Activated naive CD8-positive, alpha-beta T cell treated with anti-CD3 and anti-CD28 coated beads, Interleukin-2, amount 50 U/mL, for 24 hours (primary cell): ENCODE results near the gene DENND1A.

Experiments used
- ATAC-seq: fragments of 150-1000 bp; cut with Tn5 transposase; one replicate; pipeline ENCODE4 v1.10.0; 2021
- DNase-seq: peaks from one replicate; pipeline ENCODE4 v3.0.0; 2021
- H3K27ac Mint-ChIP-seq: one replicate; pipeline ENCODE4 v1.8.0; 2021; ENCODE audit warnings: mild to moderate bottlenecking, mixed read lengths
- H3K27me3 Mint-ChIP-seq: one replicate; pipeline ENCODE4 v1.8.0; 2021; ENCODE audit warnings: mixed read lengths
- H3K36me3 Mint-ChIP-seq: one replicate; pipeline ENCODE4 v1.8.0; 2021; ENCODE audit warnings: low read depth, mixed read lengths
- H3K4me1 Mint-ChIP-seq: one replicate; pipeline ENCODE4 v1.8.0; 2021; ENCODE audit warnings: mixed read lengths
- H3K4me3 Mint-ChIP-seq: one replicate; pipeline ENCODE4 v1.8.0; 2021; ENCODE audit warnings: mild to moderate bottlenecking, moderate library complexity, mixed read lengths
- H3K9me3 Mint-ChIP-seq: one replicate; pipeline ENCODE4 v1.8.0; 2021; ENCODE audit warnings: mixed read lengths

The DENND1A gene

GRCh38 chr9:123725389-123725788 is 204.5 kb downstream of the DENND1A start:
- H3K4me3 Mint-ChIP-seq: no peak overlapping the region
- peaks cover 5% of the 10 kb centered on the region for H3K4me1 Mint-ChIP-seq
- H3K36me3 Mint-ChIP-seq: peaks cover 53% of the 10 kb centered on the region
- H3K9me3 Mint-ChIP-seq: peaks cover 31% of the 10 kb centered on the region
- H3K27ac Mint-ChIP-seq: no peak overlapping the region
- no peak for DNase-seq
- no peak for ATAC-seq
- H3K27me3 Mint-ChIP-seq: no peaks in the 10 kb centered on the region

- Mint-ChIP-seq H3K9me3 (peaks cover 33% of the 10 kb centered on the region), H3K4me3 (no peak overlapping the region), H3K4me1 (peaks cover 5% of the 10 kb centered on the region), H3K27ac (no peak overlapping the region), H3K36me3 (peaks cover 57% of the 10 kb centered on the region), H3K27me3 (no peaks in the 10 kb centered on the region)
- ATAC-seq (no peak), DNase-seq (no peak)
Observed at GRCh38 chr9:123724211-123724796, 205.6 kb downstream of the DENND1A start.

GRCh38 chr9:123723135-123723875 is 206.6 kb downstream of the DENND1A start:
- ATAC-seq (no peak), DNase-seq (no peak)
- H3K27ac Mint-ChIP-seq: no peak overlapping the region
- H3K4me3 Mint-ChIP-seq: no peak overlapping the region
- peaks cover 58% of the 10 kb centered on the region for H3K36me3 Mint-ChIP-seq
- peaks cover 5% of the 10 kb centered on the region for H3K4me1 Mint-ChIP-seq
- H3K27me3 Mint-ChIP-seq: no peaks in the 10 kb centered on the region
- peaks cover 37% of the 10 kb centered on the region for H3K9me3 Mint-ChIP-seq

GRCh38 chr9:123722378-123722777 is 207.5 kb downstream of the DENND1A start:
- Mint-ChIP-seq H3K4me1 (peaks cover 7% of the 10 kb centered on the region), H3K9me3 (peaks cover 37% of the 10 kb centered on the region), H3K27me3 (no peaks in the 10 kb centered on the region), H3K4me3 (no peak overlapping the region), H3K36me3 (peaks cover 58% of the 10 kb centered on the region), H3K27ac (no peak overlapping the region)
- no peak for ATAC-seq
- DNase-seq: no peak

- no peak for ATAC-seq
Observed at GRCh38 chr9:123718188-123718587, 211.7 kb downstream of the DENND1A start.

GRCh38 chr9:123717581-123718175 is 212.2 kb downstream of the DENND1A start:
- DNase-seq (no peak), ATAC-seq (no peak)
- Mint-ChIP-seq H3K4me3 (no peak overlapping the region), H3K27me3 (no peaks in the 10 kb centered on the region), H3K4me1 (peaks cover 13% of the 10 kb centered on the region), H3K36me3 (peaks cover 35% of the 10 kb centered on the region), H3K27ac (no peak overlapping the region), H3K9me3 (peaks cover 22% of the 10 kb centered on the region)

More at GRCh38 chr9:123718188-123718587, 211.7 kb downstream of the DENND1A start:
- H3K27ac Mint-ChIP-seq: no peak overlapping the region
- H3K4me3 Mint-ChIP-seq: no peak overlapping the region
- H3K4me1 Mint-ChIP-seq: peaks cover 13% of the 10 kb centered on the region
- peaks cover 27% of the 10 kb centered on the region for H3K9me3 Mint-ChIP-seq
- no peaks in the 10 kb centered on the region for H3K27me3 Mint-ChIP-seq
- H3K36me3 Mint-ChIP-seq: peaks cover 40% of the 10 kb centered on the region
- no peak for DNase-seq

GRCh38 chr9:123716339-123716945 is 213.5 kb downstream of the DENND1A start:
- Mint-ChIP-seq H3K4me1 (peaks cover 13% of the 10 kb centered on the region), H3K9me3 (peaks cover 10% of the 10 kb centered on the region), H3K4me3 (no peak overlapping the region), H3K27ac (no peak overlapping the region), H3K36me3 (peaks cover 28% of the 10 kb centered on the region), H3K27me3 (no peaks in the 10 kb centered on the region)
- no peak for DNase-seq
- ATAC-seq: no peak

- H3K27me3 Mint-ChIP-seq: no peaks in the 10 kb centered on the region
- DNase-seq (no peak), ATAC-seq (no peak)
- H3K36me3 Mint-ChIP-seq: peaks cover 16% of the 10 kb centered on the region
- no peak overlapping the region for H3K4me3 Mint-ChIP-seq
- no peak overlapping the region for H3K27ac Mint-ChIP-seq
- H3K4me1 Mint-ChIP-seq: peaks cover 13% of the 10 kb centered on the region
- H3K9me3 Mint-ChIP-seq: peaks cover 5% of the 10 kb centered on the region
Observed at GRCh38 chr9:123715258-123715657, 214.7 kb downstream of the DENND1A start.

- H3K27ac Mint-ChIP-seq: no peak overlapping the region
- DNase-seq (no peak), ATAC-seq (no peak)
- peaks cover 5% of the 10 kb centered on the region for H3K36me3 Mint-ChIP-seq
- no peaks in the 10 kb centered on the region for H3K9me3 Mint-ChIP-seq
- H3K27me3 Mint-ChIP-seq: no peaks in the 10 kb centered on the region
- peaks cover 13% of the 10 kb centered on the region for H3K4me1 Mint-ChIP-seq
- no peak overlapping the region for H3K4me3 Mint-ChIP-seq
Observed at GRCh38 chr9:123713282-123713681, 216.6 kb downstream of the DENND1A start.

GRCh38 chr9:123712399-123712798 is 217.5 kb downstream of the DENND1A start:
- no peak overlapping the region for H3K27ac Mint-ChIP-seq
- H3K4me3 Mint-ChIP-seq: no peak overlapping the region
- peaks cover 3% of the 10 kb centered on the region for H3K9me3 Mint-ChIP-seq
- peaks cover 11% of the 10 kb centered on the region for H3K4me1 Mint-ChIP-seq
- peaks cover 7% of the 10 kb centered on the region for H3K36me3 Mint-ChIP-seq
- H3K27me3 Mint-ChIP-seq: no peaks in the 10 kb centered on the region
- DNase-seq (no peak), ATAC-seq (no peak)

GRCh38 chr9:123710299-123710698 is 219.6 kb downstream of the DENND1A start:
- H3K4me3 Mint-ChIP-seq: no peak overlapping the region
- ATAC-seq (no peak), DNase-seq (no peak)
- peaks cover 14% of the 10 kb centered on the region for H3K36me3 Mint-ChIP-seq
- peaks cover 14% of the 10 kb centered on the region for H3K9me3 Mint-ChIP-seq
- H3K27ac Mint-ChIP-seq: no peak overlapping the region
- no peaks in the 10 kb centered on the region for H3K27me3 Mint-ChIP-seq
- H3K4me1 Mint-ChIP-seq: peaks cover 2% of the 10 kb centered on the region

- H3K27me3 Mint-ChIP-seq: no peaks in the 10 kb centered on the region
- DNase-seq (no peak), ATAC-seq (no peak)
- peaks cover 28% of the 10 kb centered on the region for H3K9me3 Mint-ChIP-seq
- H3K27ac Mint-ChIP-seq: no peak overlapping the region
- H3K36me3 Mint-ChIP-seq: peaks cover 41% of the 10 kb centered on the region
- no peak overlapping the region for H3K4me3 Mint-ChIP-seq
- H3K4me1 Mint-ChIP-seq: no peaks in the 10 kb centered on the region
Observed at GRCh38 chr9:123702483-123702882, 227.4 kb downstream of the DENND1A start.

GRCh38 chr9:123697686-123698085 is 232.2 kb downstream of the DENND1A start:
- Mint-ChIP-seq H3K27me3 (no peaks in the 10 kb centered on the region), H3K4me1 (no peaks in the 10 kb centered on the region), H3K4me3 (no peak overlapping the region), H3K36me3 (peaks cover 16% of the 10 kb centered on the region), H3K27ac (no peak overlapping the region), H3K9me3 (peaks cover 11% of the 10 kb centered on the region)
- DNase-seq: no peak
- ATAC-seq: no peak

GRCh38 chr9:123696476-123696875 is 233.4 kb downstream of the DENND1A start:
- Mint-ChIP-seq H3K27ac (no peak overlapping the region), H3K27me3 (no peaks in the 10 kb centered on the region), H3K36me3 (peaks cover 4% of the 10 kb centered on the region), H3K4me3 (no peak overlapping the region), H3K4me1 (peaks cover 4% of the 10 kb centered on the region), H3K9me3 (no peaks in the 10 kb centered on the region)
- DNase-seq (no peak), ATAC-seq (no peak)

- Mint-ChIP-seq H3K4me3 (no peak overlapping the region), H3K9me3 (no peaks in the 10 kb centered on the region), H3K27ac (no peak overlapping the region), H3K36me3 (peaks cover 7% of the 10 kb centered on the region), H3K27me3 (no peaks in the 10 kb centered on the region), H3K4me1 (peaks cover 4% of the 10 kb centered on the region)
- ATAC-seq: no peak
- DNase-seq: no peak
Observed at GRCh38 chr9:123695386-123695785, 234.5 kb downstream of the DENND1A start.
